MM.1S (cell line): ENCODE results near the gene NELFB.

ENCODE experiments used
- DNase-seq: peaks from one replicate; pipeline ENCODE4 v3.0.0-alpha.2; 2015
- H2AFZ ChIP-seq: fragments of 300-600 bp; sonication (generic); 2 replicates; pipeline ENCODE4 v1.6.0; 2016; ENCODE audit warnings: antibody characterized with exemption, low read length
- H3F3A ChIP-seq: fragments of 300-600 bp; sonication (generic); 2 replicates; pipeline ENCODE4 v1.6.1; 2016; ENCODE audit warnings: mild to moderate bottlenecking, antibody characterized with exemption, low read length, moderate library complexity, mixed read lengths; ENCODE audit not compliant: insufficient read depth
- H3K27ac ChIP-seq: fragments of 300-600 bp; sonication (generic); 2 replicates; pipeline ENCODE4 v1.5.1; 2016; ENCODE audit warnings: mild to moderate bottlenecking, low read length
- H3K27me3 ChIP-seq: fragments of 300-600 bp; sonication (generic); replicated peaks from 2 replicates; pipeline ENCODE4 v1.6.0; 2016; ENCODE audit warnings: low read length; ENCODE audit not compliant: insufficient read depth
- H3K36me3 ChIP-seq: fragments of 300-600 bp; sonication (generic); replicated peaks from 2 replicates; pipeline ENCODE4 v1.6.1; 2016; ENCODE audit warnings: mild to moderate bottlenecking, low read length, mixed read lengths; ENCODE audit not compliant: insufficient read depth
- H3K4me1 ChIP-seq: fragments of 300-600 bp; sonication (generic); 2 replicates; pipeline ENCODE4 v1.6.1; 2016; ENCODE audit warnings: low read length, mixed read lengths
- H3K4me2 ChIP-seq: fragments of 300-600 bp; sonication (generic); 2 replicates; pipeline ENCODE4 v1.6.0; 2016; ENCODE audit warnings: low read depth, low read length
- H3K4me3 ChIP-seq: fragments of 300-600 bp; sonication (generic); 2 replicates; pipeline ENCODE4 v1.5.1; 2016; ENCODE audit warnings: low read length, mixed read lengths
- H3K79me2 ChIP-seq: fragments of 300-600 bp; sonication (generic); 2 replicates; pipeline ENCODE4 v1.6.1; 2016; ENCODE audit warnings: mixed run types, low read length, mixed read lengths
- H3K9ac ChIP-seq: fragments of 300-600 bp; sonication (generic); 2 replicates; pipeline ENCODE4 v1.6.1; 2016; ENCODE audit warnings: low read length, mixed read lengths
- H3K9me2 ChIP-seq: fragments of 300-600 bp; sonication (generic); replicated peaks from 2 replicates; pipeline ENCODE4 v1.6.1; 2016; ENCODE audit warnings: mild to moderate bottlenecking, low read length, mixed read lengths; ENCODE audit not compliant: insufficient read depth
- H3K9me3 ChIP-seq: fragments of 300-600 bp; sonication (generic); replicated peaks from 2 replicates; pipeline ENCODE4 v1.6.1; 2016; ENCODE audit warnings: mild to moderate bottlenecking, low read length, mixed read lengths; ENCODE audit not compliant: insufficient read depth
- H4K20me1 ChIP-seq: fragments of 300-600 bp; sonication (generic); 2 replicates; pipeline ENCODE4 v1.6.1; 2016; ENCODE audit warnings: mild to moderate bottlenecking, low read length, moderate library complexity, mixed read lengths; ENCODE audit not compliant: insufficient read depth
- EZH2 ChIP-seq: fragments of 300-600 bp; sonication (generic); optimal IDR thresholded peaks from 2 replicates; pipeline ENCODE3; 2017; ENCODE audit warnings: low read depth, mild to moderate bottlenecking, antibody characterized with exemption, low read length, mixed read lengths
- EZH2phosphoT487 ChIP-seq: fragments of 300-600 bp; sonication (generic); IDR thresholded peaks from 2 replicates; pipeline ENCODE4 v1.6.1; 2018; ENCODE audit warnings: antibody characterized with exemption, low read length
- TF ChIP-seq, protein P1 (sequence below): fragments of 300-600 bp; sonication (generic); IDR thresholded peaks from 2 replicates; pipeline ENCODE4 v1.5.1; 2016; ENCODE audit warnings: antibody characterized with exemption, low read length, mixed read lengths

The NELFB gene

DNA sequence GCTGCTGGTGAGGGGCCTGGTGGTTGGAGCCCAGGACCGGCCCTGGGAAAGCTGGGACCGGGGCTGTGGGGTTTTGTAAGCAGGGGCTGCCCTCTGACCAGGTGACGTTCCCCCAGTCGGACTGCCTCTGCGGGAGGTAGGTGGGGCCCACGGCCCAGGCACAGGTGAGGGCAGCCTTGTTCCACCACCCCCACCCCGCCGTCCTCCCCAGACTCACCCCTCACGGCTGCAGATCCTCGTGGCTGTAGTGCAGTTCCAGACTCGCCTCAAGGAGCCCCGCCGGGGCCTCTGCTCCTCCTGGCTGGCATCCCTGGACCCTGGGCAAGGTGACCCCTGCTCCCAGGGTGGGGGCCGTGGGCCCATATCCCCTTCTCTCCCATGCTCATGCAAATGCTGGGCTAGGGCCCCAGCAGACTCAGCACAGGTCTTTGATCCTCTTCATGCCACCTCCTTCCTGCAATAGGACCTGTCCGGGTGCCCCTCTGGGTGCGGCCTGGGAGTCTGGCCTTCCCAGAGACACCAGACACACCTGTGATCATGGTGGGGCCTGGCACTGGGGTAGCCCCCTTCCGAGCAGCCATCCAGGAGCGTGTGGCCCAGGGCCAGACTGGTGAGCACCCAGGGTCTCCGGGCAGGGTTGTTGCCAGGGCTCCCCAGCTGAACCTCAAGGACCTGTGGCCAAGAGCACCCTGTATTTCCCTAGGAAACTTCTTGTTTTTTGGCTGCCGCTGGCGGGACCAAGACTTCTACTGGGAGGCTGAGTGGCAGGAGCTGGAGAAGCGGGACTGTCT is 39.7 kb upstream of the NELFB start:
- Histone ChIP-seq H3K9me3 (no peaks in the 10 kb centered on the region), H3K27ac (no peak overlapping the region), H3K36me3 (no peaks in the 10 kb centered on the region), H3K4me2 (no peak overlapping the region), H3K4me3 (no peak overlapping the region), H3K79me2 (no peaks in the 10 kb centered on the region), H3K9me2 (no peaks in the 10 kb centered on the region), H3K4me1 (no peaks in the 10 kb centered on the region), H3K27me3 (no peaks in the 10 kb centered on the region), H3F3A (no peaks in the 10 kb centered on the region), H3K9ac (no peak overlapping the region), H2AFZ (no peak overlapping the region), H4K20me1 (no peaks in the 10 kb centered on the region)
- TF ChIP-seq EZH2phosphoT487: no peak
- TF ChIP-seq, protein P1, sequence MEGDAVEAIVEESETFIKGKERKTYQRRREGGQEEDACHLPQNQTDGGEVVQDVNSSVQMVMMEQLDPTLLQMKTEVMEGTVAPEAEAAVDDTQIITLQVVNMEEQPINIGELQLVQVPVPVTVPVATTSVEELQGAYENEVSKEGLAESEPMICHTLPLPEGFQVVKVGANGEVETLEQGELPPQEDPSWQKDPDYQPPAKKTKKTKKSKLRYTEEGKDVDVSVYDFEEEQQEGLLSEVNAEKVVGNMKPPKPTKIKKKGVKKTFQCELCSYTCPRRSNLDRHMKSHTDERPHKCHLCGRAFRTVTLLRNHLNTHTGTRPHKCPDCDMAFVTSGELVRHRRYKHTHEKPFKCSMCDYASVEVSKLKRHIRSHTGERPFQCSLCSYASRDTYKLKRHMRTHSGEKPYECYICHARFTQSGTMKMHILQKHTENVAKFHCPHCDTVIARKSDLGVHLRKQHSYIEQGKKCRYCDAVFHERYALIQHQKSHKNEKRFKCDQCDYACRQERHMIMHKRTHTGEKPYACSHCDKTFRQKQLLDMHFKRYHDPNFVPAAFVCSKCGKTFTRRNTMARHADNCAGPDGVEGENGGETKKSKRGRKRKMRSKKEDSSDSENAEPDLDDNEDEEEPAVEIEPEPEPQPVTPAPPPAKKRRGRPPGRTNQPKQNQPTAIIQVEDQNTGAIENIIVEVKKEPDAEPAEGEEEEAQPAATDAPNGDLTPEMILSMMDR: no peak
- TF ChIP-seq EZH2: no peak
- DNase-seq: no peak

DNA sequence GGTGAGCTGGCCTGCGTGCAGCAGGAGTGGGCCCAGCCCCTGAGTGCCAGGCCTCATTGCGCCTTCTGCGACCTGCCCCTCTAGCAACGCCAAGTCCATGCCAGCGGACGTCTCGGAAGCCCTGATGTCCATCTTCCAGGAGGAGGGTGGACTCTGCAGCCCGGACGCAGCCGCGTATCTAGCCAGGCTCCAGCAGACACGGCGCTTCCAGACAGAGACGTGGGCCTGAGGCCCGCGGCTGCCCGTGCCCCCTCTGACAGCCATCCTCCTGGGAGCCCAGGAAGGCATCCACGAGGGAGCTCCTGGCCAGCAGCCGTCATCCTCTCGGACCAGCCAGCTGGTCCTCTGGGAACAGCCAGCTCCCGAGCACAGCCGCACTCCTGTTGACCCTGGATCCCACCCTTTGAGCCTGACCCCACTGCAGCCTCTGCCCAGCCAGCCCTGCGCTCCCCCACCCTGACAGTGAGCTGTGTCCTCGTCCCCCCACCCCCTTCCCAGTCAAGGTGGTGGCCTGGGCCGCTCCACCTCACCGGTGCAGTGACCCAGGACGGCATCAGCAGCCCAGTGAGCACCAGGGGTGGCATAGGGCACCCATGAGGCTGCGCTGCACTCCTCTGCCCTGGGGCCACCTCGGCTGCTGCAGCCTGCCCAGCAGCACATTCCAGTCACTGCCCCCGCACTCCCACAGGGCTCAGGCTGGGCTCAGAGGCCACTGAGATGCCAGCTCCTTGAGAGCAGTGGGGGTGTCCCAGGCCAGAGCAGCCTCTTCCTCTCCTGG is 38.8 kb upstream of the NELFB start:
- no peak overlapping the region for H3K4me2 ChIP-seq
- H3K9me3 ChIP-seq: no peaks in the 10 kb centered on the region
- no peak overlapping the region for H3K4me3 ChIP-seq
- no peak overlapping the region for H3K9ac ChIP-seq
- H3K79me2 ChIP-seq: no peaks in the 10 kb centered on the region
- TF ChIP-seq, protein P1: no peak
- no peak for TF ChIP-seq EZH2
- H3K36me3 ChIP-seq: no peaks in the 10 kb centered on the region
- no peak overlapping the region for H2AFZ ChIP-seq
- H3K27me3 ChIP-seq: no peaks in the 10 kb centered on the region
- H3K27ac ChIP-seq: no peak overlapping the region
- no peaks in the 10 kb centered on the region for H3K4me1 ChIP-seq
- no peak for DNase-seq
- H3K9me2 ChIP-seq: no peaks in the 10 kb centered on the region
- no peaks in the 10 kb centered on the region for H3F3A ChIP-seq
- H4K20me1 ChIP-seq: no peaks in the 10 kb centered on the region

DNA sequence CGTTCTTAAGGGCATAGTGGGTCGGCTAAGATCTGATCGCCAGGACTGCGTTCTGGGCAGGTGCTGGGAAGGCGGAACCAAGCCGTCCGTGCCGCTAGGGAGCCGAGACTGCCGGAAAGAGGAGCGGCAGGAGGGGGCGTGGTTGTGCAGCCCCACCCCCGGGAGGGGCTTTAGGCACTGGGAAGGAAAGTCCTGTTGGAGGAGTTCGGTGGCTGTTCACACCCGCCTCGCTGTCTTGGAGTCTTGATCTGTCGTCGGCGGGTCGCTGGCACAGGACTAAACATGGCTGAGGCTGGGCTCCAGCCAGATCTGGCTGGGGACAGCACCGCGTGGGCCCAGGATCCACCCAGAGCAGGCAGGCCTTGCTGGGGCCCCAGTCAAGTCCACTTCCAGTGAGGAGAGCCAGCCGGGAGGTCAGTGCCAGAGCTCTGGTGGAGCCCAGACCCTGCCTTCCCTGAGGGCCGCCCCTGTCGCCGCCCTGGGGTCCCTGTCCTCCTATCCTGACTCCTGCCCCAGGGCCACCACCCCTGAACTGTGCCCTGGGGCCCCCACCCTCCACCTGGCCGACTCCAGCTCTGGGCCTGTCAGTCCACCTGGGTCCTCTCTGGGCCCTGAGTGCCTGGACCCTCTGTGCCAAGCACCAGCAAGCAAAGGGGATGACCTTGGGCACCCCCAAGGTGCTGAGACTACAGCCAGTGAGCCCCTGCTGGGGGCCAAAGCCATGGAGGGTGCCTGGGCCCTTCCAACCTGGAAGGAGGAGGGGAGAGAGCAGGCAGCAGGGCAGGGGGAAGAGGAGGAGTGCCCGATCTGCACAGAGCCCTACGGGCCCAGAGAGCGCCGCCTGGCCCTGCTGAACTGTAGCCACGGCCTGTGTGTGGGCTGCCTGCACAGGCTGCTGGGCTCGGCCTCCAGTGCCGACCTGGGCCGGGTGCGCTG is 37.6 kb upstream of the NELFB start:
- Histone ChIP-seq H3K36me3 (no peaks in the 10 kb centered on the region), H3K9ac (no peak overlapping the region), H3F3A (no peaks in the 10 kb centered on the region), H3K27me3 (no peaks in the 10 kb centered on the region), H2AFZ (no peak overlapping the region), H3K9me2 (no peaks in the 10 kb centered on the region), H3K79me2 (no peaks in the 10 kb centered on the region), H3K9me3 (no peaks in the 10 kb centered on the region), H3K27ac (no peak overlapping the region), H4K20me1 (no peaks in the 10 kb centered on the region), H3K4me3 (no peak overlapping the region), H3K4me2 (no peak overlapping the region), H3K4me1 (no peaks in the 10 kb centered on the region)
- no peak for TF ChIP-seq EZH2
- TF ChIP-seq EZH2phosphoT487: no peak
- TF ChIP-seq, protein P1: no peak
- DNase-seq: no peak
